Measurements from ENCODE around the gene CR2.

Gene CR2

DNA sequence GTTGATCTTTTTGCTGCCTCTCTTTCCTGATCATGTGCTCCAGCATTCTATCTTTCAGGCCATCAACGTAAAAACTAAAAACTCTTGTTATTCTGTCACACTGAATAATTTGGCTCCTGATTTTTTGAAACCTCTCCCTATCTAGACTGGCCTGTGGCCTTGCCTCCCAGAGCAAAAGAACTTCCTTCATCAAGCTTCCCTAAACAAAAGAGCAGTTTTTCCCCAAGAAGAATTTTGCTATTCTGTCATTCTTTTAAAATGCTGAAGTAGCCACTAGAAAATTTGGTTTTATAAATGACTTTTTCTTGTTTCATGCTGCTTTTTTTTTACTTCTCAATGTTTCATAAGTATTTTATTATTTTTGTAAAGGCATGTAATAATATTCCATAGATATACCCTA, 37.1 kb upstream of the CR2 start:
- CTCF ChIA-PET, result interaction anchor here (1.4 kb wide), 1 partner anchor 9 kb away, joined by 3 read pairs; no protein-coding TSS in a partner anchor
- peaks cover 32 to 60% (median 52%) of the 10 kb centered on the region in 4 experiments for H3K4me1 ChIP-seq (ENCODE audit: control extremely low read depth in 1 of 4, control insufficient read depth in 4 of 4, insufficient read depth in 4 of 4, low read length in 3 of 4)
- no peaks in the 10 kb centered on the region for H3K36me3 ChIP-seq (ENCODE audit: control insufficient read depth in 4 of 4, insufficient read depth in 4 of 4, low read length in 3 of 4)
- H3K4me3 ChIP-seq (ENCODE audit: control insufficient read depth in 1 of 7, extremely low read depth in 1 of 7, insufficient read depth in 4 of 7, low read depth in 2 of 7, low read length in 6 of 7), result no peak overlapping the region
- no peak for DNase-seq
- no peak overlapping the region for H3K27ac ChIP-seq (ENCODE audit: insufficient read depth in 1 of 2, low read depth in 1 of 2, low read length in 2 of 2, poor library complexity in 1 of 2, severe bottlenecking in 2 of 2)
- 70% methylated on average over 1 of the region's 1 CpG for WGBS (ENCODE audit: insufficient coverage)
- H3K9me3 ChIP-seq (ENCODE audit: control extremely low read depth in 1 of 5, control insufficient read depth in 4 of 5, insufficient read depth in 2 of 5, low read depth in 1 of 5, low read length in 4 of 5), result peaks cover 0 to 10% (median 0%) of the 10 kb centered on the region in 5 experiments
- H3K27me3 ChIP-seq (replicated peaks in 2 of 5; ENCODE audit: control insufficient read depth in 4 of 5, insufficient read depth in 5 of 5, low read length in 4 of 5), result no peaks in the 10 kb centered on the region
- POLR2A ChIA-PET, result interaction anchor here (1.1 kb wide), 1 partner anchor 87 kb away, joined by 3 read pairs; no protein-coding TSS in a partner anchor

DNA sequence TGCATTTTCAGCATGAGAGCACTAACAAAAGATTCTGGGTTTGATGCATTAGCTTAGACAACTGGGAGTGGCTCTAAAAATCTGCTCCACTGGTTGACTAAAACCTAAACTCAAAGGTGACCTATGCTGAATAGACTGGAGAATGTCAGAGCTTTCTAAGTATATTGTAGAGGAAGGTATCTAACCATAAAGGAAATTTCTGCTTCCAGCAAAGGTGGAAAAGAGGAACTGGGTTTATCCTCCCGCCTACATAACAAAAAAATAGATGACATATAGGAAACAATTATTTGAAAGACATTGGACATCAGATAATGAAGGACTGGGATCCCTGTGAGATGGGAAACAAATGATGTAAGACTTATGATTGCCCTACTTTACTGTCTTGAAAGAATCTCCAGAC, 35.8 kb upstream of the CR2 start:
- POLR2A ChIA-PET, result no interaction called here
- no peaks in the 10 kb centered on the region for H3K27me3 ChIP-seq (replicated peaks in 2 of 5; ENCODE audit: control insufficient read depth in 4 of 5, insufficient read depth in 5 of 5, low read length in 4 of 5)
- peaks cover 27 to 55% (median 48%) of the 10 kb centered on the region in 4 experiments for H3K4me1 ChIP-seq (ENCODE audit: control extremely low read depth in 1 of 4, control insufficient read depth in 4 of 4, insufficient read depth in 4 of 4, low read length in 3 of 4)
- no peak overlapping the region for H3K27ac ChIP-seq (ENCODE audit: insufficient read depth in 1 of 2, low read depth in 1 of 2, low read length in 2 of 2, poor library complexity in 1 of 2, severe bottlenecking in 2 of 2)
- CTCF ChIA-PET, result interaction anchor here (1.0 to 2.0 kb wide), 5 partner anchors 11 to 82 kb away, joined by 3 to 6 read pairs (median 4); no protein-coding TSS in a partner anchor
- peak overlapping the region in 1 of 7 experiments; percentile 8 for H3K4me3 ChIP-seq (ENCODE audit: control insufficient read depth in 1 of 7, extremely low read depth in 1 of 7, insufficient read depth in 4 of 7, low read depth in 2 of 7, low read length in 6 of 7)
- peak; percentile 33 to 63 (median 61) for DNase-seq
- no CpG with 5 or more reads among the region's 1 CpG for WGBS (ENCODE audit: insufficient coverage)
- H3K9me3 ChIP-seq (ENCODE audit: control extremely low read depth in 1 of 5, control insufficient read depth in 4 of 5, insufficient read depth in 2 of 5, low read depth in 1 of 5, low read length in 4 of 5), result peaks cover 0 to 10% (median 0%) of the 10 kb centered on the region in 5 experiments
- H3K36me3 ChIP-seq (ENCODE audit: control insufficient read depth in 4 of 4, insufficient read depth in 4 of 4, low read length in 3 of 4), result no peaks in the 10 kb centered on the region

GRCh38 chr1:207420109-207420508, 34.0 kb upstream of the CR2 start:
- no peak overlapping the region for H3K4me3 ChIP-seq (ENCODE audit: control insufficient read depth in 1 of 7, extremely low read depth in 1 of 7, insufficient read depth in 4 of 7, low read depth in 2 of 7, low read length in 6 of 7)
- ChIA-PET POLR2A (no interaction called here), CTCF (interaction anchor here (1.4 kb wide), 1 partner anchor 11 kb away, joined by 5 read pairs; no protein-coding TSS in a partner anchor)
- H3K4me1 ChIP-seq (ENCODE audit: control extremely low read depth in 1 of 4, control insufficient read depth in 4 of 4, insufficient read depth in 4 of 4, low read length in 3 of 4), result peaks cover 12 to 43% (median 32%) of the 10 kb centered on the region in 4 experiments
- WGBS (ENCODE audit: insufficient coverage), result 100% methylated on average over 1 of the region's 1 CpG
- no peak for DNase-seq
- H3K9me3 ChIP-seq (ENCODE audit: control extremely low read depth in 1 of 5, control insufficient read depth in 4 of 5, insufficient read depth in 2 of 5, low read depth in 1 of 5, low read length in 4 of 5), result peaks cover 0 to 10% (median 0%) of the 10 kb centered on the region in 5 experiments
- no peaks in the 10 kb centered on the region for H3K36me3 ChIP-seq (ENCODE audit: control insufficient read depth in 4 of 4, insufficient read depth in 4 of 4, low read length in 3 of 4)
- H3K27ac ChIP-seq (ENCODE audit: insufficient read depth in 1 of 2, low read depth in 1 of 2, low read length in 2 of 2, poor library complexity in 1 of 2, severe bottlenecking in 2 of 2), result no peak overlapping the region
- H3K27me3 ChIP-seq (replicated peaks in 2 of 5; ENCODE audit: control insufficient read depth in 4 of 5, insufficient read depth in 5 of 5, low read length in 4 of 5), result no peaks in the 10 kb centered on the region

- H3K27ac ChIP-seq (ENCODE audit: insufficient read depth in 1 of 2, low read depth in 1 of 2, low read length in 2 of 2, poor library complexity in 1 of 2, severe bottlenecking in 2 of 2), result no peak overlapping the region
- peaks cover 8 to 34% (median 23%) of the 10 kb centered on the region in 4 experiments for H3K4me1 ChIP-seq (ENCODE audit: control extremely low read depth in 1 of 4, control insufficient read depth in 4 of 4, insufficient read depth in 4 of 4, low read length in 3 of 4)
- WGBS (ENCODE audit: insufficient coverage), result 98% methylated on average over 8 of the region's 9 CpGs
- H3K9me3 ChIP-seq (ENCODE audit: control extremely low read depth in 1 of 5, control insufficient read depth in 4 of 5, insufficient read depth in 2 of 5, low read depth in 1 of 5, low read length in 4 of 5), result peaks cover 0 to 10% (median 0%) of the 10 kb centered on the region in 5 experiments
- POLR2A ChIA-PET, result no interaction called here
- DNase-seq, result no peak
- no peaks in the 10 kb centered on the region for H3K27me3 ChIP-seq (replicated peaks in 2 of 5; ENCODE audit: control insufficient read depth in 4 of 5, insufficient read depth in 5 of 5, low read length in 4 of 5)
- CTCF ChIA-PET, result interaction anchor here (0.9 to 1.7 kb wide), 3 partner anchors 10 to 79 kb away, joined by 3 to 6 read pairs (median 5); no protein-coding TSS in a partner anchor
- H3K36me3 ChIP-seq (ENCODE audit: control insufficient read depth in 4 of 4, insufficient read depth in 4 of 4, low read length in 3 of 4), result no peaks in the 10 kb centered on the region
- no peak overlapping the region for H3K4me3 ChIP-seq (ENCODE audit: control insufficient read depth in 1 of 7, extremely low read depth in 1 of 7, insufficient read depth in 4 of 7, low read depth in 2 of 7, low read length in 6 of 7)
Measured at GRCh38 chr1:207421078-207421477, 33.0 kb upstream of the CR2 start.

DNA sequence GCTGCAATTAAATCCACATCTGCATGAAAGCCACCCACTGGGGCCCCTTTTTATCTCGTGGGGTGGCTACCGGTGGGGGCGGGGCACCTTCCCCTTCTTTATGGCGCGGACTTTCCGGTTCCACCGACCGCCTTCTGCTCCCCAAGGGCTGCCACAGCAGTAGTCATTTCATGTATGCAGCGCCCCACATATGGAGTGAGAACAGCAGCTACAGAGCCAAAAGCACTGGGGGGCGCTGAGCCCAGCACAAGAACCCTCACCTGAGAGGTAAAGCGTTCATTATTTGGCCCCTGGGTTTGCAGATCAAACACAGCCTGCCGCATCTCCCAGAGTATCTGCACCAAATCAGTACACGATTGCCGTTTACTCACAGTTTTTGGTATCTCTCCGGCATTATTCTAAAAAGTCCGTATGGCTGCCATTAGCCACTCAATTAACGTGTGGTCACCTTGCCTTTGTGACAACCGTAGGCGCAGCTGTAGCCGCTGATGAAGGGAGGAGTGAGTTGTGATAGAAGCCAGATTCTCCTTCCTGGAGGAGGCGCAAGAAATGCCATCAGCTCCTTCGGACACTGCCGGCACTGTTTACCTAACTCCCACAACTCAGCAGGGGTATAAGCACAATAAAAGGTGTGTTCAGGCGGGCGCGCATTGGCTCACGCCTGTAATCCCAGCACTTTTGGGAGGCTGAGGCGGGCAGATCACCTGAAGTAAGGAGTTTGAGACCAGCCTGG, 30.4 kb upstream of the CR2 start:
- no peak for DNase-seq
- no peak overlapping the region for H3K4me3 ChIP-seq (ENCODE audit: control insufficient read depth in 1 of 7, extremely low read depth in 1 of 7, insufficient read depth in 4 of 7, low read depth in 2 of 7, low read length in 6 of 7)
- 88% methylated on average over 26 of the region's 28 CpGs for WGBS (ENCODE audit: insufficient coverage)
- no peaks in the 10 kb centered on the region for H3K27me3 ChIP-seq (replicated peaks in 2 of 5; ENCODE audit: control insufficient read depth in 4 of 5, insufficient read depth in 5 of 5, low read length in 4 of 5)
- peaks cover 0 to 14% (median 0%) of the 10 kb centered on the region in 5 experiments for H3K9me3 ChIP-seq (ENCODE audit: control extremely low read depth in 1 of 5, control insufficient read depth in 4 of 5, insufficient read depth in 2 of 5, low read depth in 1 of 5, low read length in 4 of 5)
- no peaks in the 10 kb centered on the region for H3K36me3 ChIP-seq (ENCODE audit: control insufficient read depth in 4 of 4, insufficient read depth in 4 of 4, low read length in 3 of 4)
- CTCF ChIA-PET, result no interaction called here
- POLR2A ChIA-PET, result no interaction called here
- peaks cover 2 to 21% (median 7%) of the 10 kb centered on the region in 4 experiments for H3K4me1 ChIP-seq (ENCODE audit: control extremely low read depth in 1 of 4, control insufficient read depth in 4 of 4, insufficient read depth in 4 of 4, low read length in 3 of 4)
- H3K27ac ChIP-seq (ENCODE audit: insufficient read depth in 1 of 2, low read depth in 1 of 2, low read length in 2 of 2, poor library complexity in 1 of 2, severe bottlenecking in 2 of 2), result no peak overlapping the region

- POLR2A ChIA-PET, result no interaction called here
- CTCF ChIA-PET, result interaction anchor here (0.8 kb wide), 2 partner anchors 17 to 19 kb away, joined by 3 read pairs; no protein-coding TSS in a partner anchor
- no peak overlapping the region for H3K4me3 ChIP-seq (ENCODE audit: control insufficient read depth in 1 of 7, extremely low read depth in 1 of 7, insufficient read depth in 4 of 7, low read depth in 2 of 7, low read length in 6 of 7)
- no peaks in the 10 kb centered on the region for H3K36me3 ChIP-seq (ENCODE audit: control insufficient read depth in 4 of 4, insufficient read depth in 4 of 4, low read length in 3 of 4)
- peaks cover 0 to 9% (median 0%) of the 10 kb centered on the region in 5 experiments for H3K9me3 ChIP-seq (ENCODE audit: control extremely low read depth in 1 of 5, control insufficient read depth in 4 of 5, insufficient read depth in 2 of 5, low read depth in 1 of 5, low read length in 4 of 5)
- H3K27ac ChIP-seq (ENCODE audit: insufficient read depth in 1 of 2, low read depth in 1 of 2, low read length in 2 of 2, poor library complexity in 1 of 2, severe bottlenecking in 2 of 2), result no peak overlapping the region
- H3K27me3 ChIP-seq (replicated peaks in 2 of 5; ENCODE audit: control insufficient read depth in 4 of 5, insufficient read depth in 5 of 5, low read length in 4 of 5), result no peaks in the 10 kb centered on the region
- 63% methylated on average over 16 of the region's 17 CpGs for WGBS (ENCODE audit: insufficient coverage)
- H3K4me1 ChIP-seq (ENCODE audit: control extremely low read depth in 1 of 4, control insufficient read depth in 4 of 4, insufficient read depth in 4 of 4, low read length in 3 of 4), result peaks cover 4 to 24% (median 9%) of the 10 kb centered on the region in 4 experiments
- DNase-seq, result peak in 1 of 3 donors; percentile 17
Measured at GRCh38 chr1:207424570-207425131, 29.5 kb upstream of the CR2 start.

Measured in common myeloid progenitor, CD34-positive (primary cell).